ENCODE data around the gene KCTD17. TPM values are rescaled to one million over a fixed set of nuclear protein-coding genes. Genes with fewer than 3 reads are reported as not detected.

Gene KCTD17
- total RNA-seq, 1 donor from 2014 or later, result 7.4 TPM

GRCh38 chr22:37021710-37022482 is 29.6 kb upstream of the KCTD17 start:
- DNase-seq (ENCODE audit: low read depth), result peak; percentile 39
- Histone ChIP-seq H3K4me3 (ENCODE audit: low read depth, low read length) (no peak overlapping the region), H3K36me3 (ENCODE audit: control insufficient read depth, insufficient read depth, low read length) (peaks cover 27% of the 10 kb centered on the region), H3K27me3 (ENCODE audit: control insufficient read depth, insufficient read depth, low read length) (no peaks in the 10 kb centered on the region)
- TF ChIP-seq CTCF (IDR thresholded peaks at IDR 0.05; ENCODE audit: insufficient read depth, low read length, severe bottlenecking), result peak; percentile 93
- peak; percentile 28 for FAIRE-seq

- no peak for FAIRE-seq
- no peak for TF ChIP-seq CTCF (IDR thresholded peaks at IDR 0.05; ENCODE audit: insufficient read depth, low read length, severe bottlenecking)
- H3K36me3 ChIP-seq (ENCODE audit: control insufficient read depth, insufficient read depth, low read length), result peaks cover 26% of the 10 kb centered on the region
- no peak overlapping the region for H3K4me3 ChIP-seq (ENCODE audit: low read depth, low read length)
- no peaks in the 10 kb centered on the region for H3K27me3 ChIP-seq (ENCODE audit: control insufficient read depth, insufficient read depth, low read length)
- no peak for DNase-seq (ENCODE audit: low read depth)
These were observed 28.8 kb upstream of the KCTD17 start for GRCh38 chr22:37022483-37023337.

- no peaks in the 10 kb centered on the region for H3K27me3 ChIP-seq (ENCODE audit: control insufficient read depth, insufficient read depth, low read length)
- no peak for DNase-seq (ENCODE audit: low read depth)
- no peak for FAIRE-seq
- H3K4me3 ChIP-seq (ENCODE audit: low read depth, low read length), result no peak overlapping the region
- no peak for TF ChIP-seq CTCF (IDR thresholded peaks at IDR 0.05; ENCODE audit: insufficient read depth, low read length, severe bottlenecking)
- H3K36me3 ChIP-seq (ENCODE audit: control insufficient read depth, insufficient read depth, low read length), result peaks cover 25% of the 10 kb centered on the region
These were observed 27.7 kb upstream of the KCTD17 start for GRCh38 chr22:37023743-37024338.

GRCh38 chr22:37024339-37025157 is 27.0 kb upstream of the KCTD17 start:
- FAIRE-seq, result no peak
- no peak for DNase-seq (ENCODE audit: low read depth)
- Histone ChIP-seq H3K27me3 (ENCODE audit: control insufficient read depth, insufficient read depth, low read length) (no peaks in the 10 kb centered on the region), H3K4me3 (ENCODE audit: low read depth, low read length) (no peak overlapping the region), H3K36me3 (ENCODE audit: control insufficient read depth, insufficient read depth, low read length) (peaks cover 25% of the 10 kb centered on the region)
- TF ChIP-seq CTCF (IDR thresholded peaks at IDR 0.05; ENCODE audit: insufficient read depth, low read length, severe bottlenecking), result no peak

GRCh38 chr22:37025500-37026070 is 26.0 kb upstream of the KCTD17 start:
- FAIRE-seq (no peak), DNase-seq (ENCODE audit: low read depth) (no peak)
- H3K36me3 ChIP-seq (ENCODE audit: control insufficient read depth, insufficient read depth, low read length), result peaks cover 25% of the 10 kb centered on the region
- H3K4me3 ChIP-seq (ENCODE audit: low read depth, low read length), result no peak overlapping the region
- H3K27me3 ChIP-seq (ENCODE audit: control insufficient read depth, insufficient read depth, low read length), result no peaks in the 10 kb centered on the region
- TF ChIP-seq CTCF (IDR thresholded peaks at IDR 0.05; ENCODE audit: insufficient read depth, low read length, severe bottlenecking), result no peak
